Heart left ventricle (tissue), 16 donors: ENCODE data around the gene PEAR1. TPM values are rescaled to one million over a fixed set of nuclear protein-coding genes. Genes with fewer than 3 reads are reported as not detected.

Source experiments
- ATAC-seq, 4 donors: fragments of 200-7000 bp; cut with Tn5 transposase; one replicate each; pipeline ENCODE4 v1.9.1; 2020 to 2022; ENCODE audit warnings: moderate library complexity in 4 of 4, mild to moderate bottlenecking in 3 of 4, moderate number of reproducible peaks in 1 of 4
- DNase-seq, 5 donors: peaks; one replicate each; pipeline ENCODE4 v3.0.0-alpha.2; 2020
- H3K27ac ChIP-seq, 12 donors: fragments of 200-600 bp; sonication (generic) in 4 of 12; one replicate each; pipeline versions ENCODE4 v1.5.0 to v1.8.0; 2016 to 2022; ENCODE audit warnings: mild to moderate bottlenecking in 2 of 12
- H3K27me3 ChIP-seq, 9 donors: fragments of 200-600 bp; sonication (generic) in 2 of 9; one replicate each; pipeline versions ENCODE4 v1.5.1 to v1.8.0; 2016 to 2022; ENCODE audit warnings: mild to moderate bottlenecking in 3 of 9
- H3K36me3 ChIP-seq, 9 donors: fragments of 200-600 bp; sonication (generic) in 2 of 9; one replicate each; pipeline versions ENCODE4 v1.5.0 to v1.8.0; 2018 to 2022; ENCODE audit warnings: mild to moderate bottlenecking in 2 of 9
- H3K4me1 ChIP-seq, 12 donors: fragments of 200-600 bp; sonication (generic) in 4 of 12; one replicate each; pipeline versions ENCODE4 v1.5.0 to v1.8.0; 2016 to 2022; ENCODE audit warnings: mild to moderate bottlenecking in 3 of 12
- H3K4me3 ChIP-seq, 12 donors: fragments of 200-600 bp; sonication (generic) in 4 of 12; one replicate each; pipeline versions ENCODE4 v1.5.0 to v1.8.0; 2017 to 2022; ENCODE audit warnings: mild to moderate bottlenecking in 9 of 12, moderate library complexity in 4 of 12
- H3K9me3 ChIP-seq, 12 donors: fragments of 200-600 bp; sonication (generic) in 4 of 12; one replicate each; pipeline versions ENCODE4 v1.5.0 to v1.8.0; 2016 to 2022; ENCODE audit warnings: mild to moderate bottlenecking in 1 of 12
- CTCF ChIP-seq, 12 donors: fragments of 200-600 bp; sonication (generic) in 4 of 12; IDR thresholded peaks; one replicate each; pipeline versions ENCODE4 v1.5.0 to v1.8.0; 2018 to 2022; ENCODE audit warnings: antibody characterized with exemption in 12 of 12, mild to moderate bottlenecking in 5 of 12
- POLR2A ChIP-seq, 2 donors: fragments of 450-650 bp; IDR thresholded peaks; one replicate each; pipeline ENCODE4 v1.6.1; 2017; ENCODE audit warnings: antibody characterized with exemption in 2 of 2, mild to moderate bottlenecking in 2 of 2, moderate library complexity in 2 of 2
- whole genome bisulfite sequencing, 4 donors: extraction: QIAGEN DNeasy Blood & Tissue Kit in 2 of 4; methylation state at CpG; one replicate each; pipeline versions ENCODE4 v1.1.5 to v1.1.7; 2013 to 2018; 5-methylcytosine and 5-hydroxymethylcytosine counted together
- intact Hi-C, 10 donors: fragments of 100-400 bp; cut with DNase I; formaldehyde crosslinking; loops; one replicate each; pipeline versions ENCODE4 v1.11.1 to v1.14.2; 2022
- polyA plus RNA-seq, 2 donors: library from polyadenylated mRNA; stranded (reverse); fragments of 200-250 nt; gene quantifications; one replicate each; pipeline ENCODE4 v1.2.3, GENCODE V29; 2013
- total RNA-seq, 9 donors: library from RNA; depleted of rRNA in 2 of 9; stranded (reverse); fragments of >200 nt in 2 of 9; fragmentation: NEBNext Ultra II Directional in 3 of 9; extraction: Animal tissue kit (Norgen Biotek cat#: 25700) in 3 of 9; gene quantifications; one replicate each; pipeline versions ENCODE4 v1.1.0 to v1.2.4, GENCODE V29; 2016 to 2023
- donor health status: ischemic (EF 13 %, LVEDD 7.1; RV severe dilation, severe dysfunction).
- donor health status: healthy with polysubstance abuse.
- donor health status: DM: no; HTN: yes; CAD: no.
- donor health status: DM: no; HTN: no; CAD: no.
- donor health status: ischemic (EF 25% LVEDD 6.9; RV normal size, moderate dysfunction).
- donor health status: ischemic (EF 25% LVEDD 5.7; RV mildly dilated, moderate dysfunction).
- donor health status: healthy.
- donor health status: DM: yes; HTN: yes; CAD: no.
- donor health status: ischemic (EF 35%, LVEDD 5.7; RV mildly dilated, moderate dysfunction).
- donor health status: nonischemic (EF 11% LVEDD 7.7; RV severe dilation, severe dysfunction).
- donor health status: DM: yes; HTN: yes; CAD: no.
- donor health status: PGD.
- donor health status: ischemic (EF 29% LVEDD 5.4; RV normal size, mild dysfunction).
- donor health status: nonischemic (EF 23%, LVEDD 6.1; RV moderate dilation, normal function).

Gene PEAR1
- total and polyA plus RNA-seq, 11 donors: 4.1 to 14.7 (median 7.1) TPM

GRCh38 chr1:156899956-156900718 lies 6.6 kb downstream of the PEAR1 start:
- Histone ChIP-seq H3K4me3 (no peak overlapping the region), H3K36me3 (peaks cover 0 to 9% (median 0%) of the 10 kb centered on the region in 9 donors), H3K4me1 (peaks cover 3 to 100% (median 84%) of the 10 kb centered on the region in 12 donors), H3K27ac (peak overlapping the region in 4 of 12 donors; percentile 40 to 99 (median 88)), H3K9me3 (no peaks in the 10 kb centered on the region), H3K27me3 (peaks cover 0 to 3% (median 0%) of the 10 kb centered on the region in 9 donors)
- no peak for TF ChIP-seq CTCF (IDR thresholded peaks at IDR 0.05)
- no peak for TF ChIP-seq POLR2A (IDR thresholded peaks at IDR 0.05)
- intact Hi-C loops: loop anchor here in 1 of 10 donors (10.0 kb wide), 1 partner anchor 215 kb away; no protein-coding TSS in a partner anchor
- ATAC-seq (no peak), DNase-seq (peak in 1 of 5 donors; percentile 63)
- 50 to 54% (median 53%) methylated on average over 12 of the region's 12 CpGs for WGBS, 4 donors

GRCh38 chr1:156900896-156901589 lies 7.5 kb downstream of the PEAR1 start:
- Histone ChIP-seq H3K27me3 (no peaks in the 10 kb centered on the region), H3K36me3 (peaks cover 0 to 15% (median 0%) of the 10 kb centered on the region in 9 donors), H3K27ac (peak overlapping the region in 7 of 12 donors; percentile 16 to 51 (median 40)), H3K9me3 (no peaks in the 10 kb centered on the region), H3K4me1 (peaks cover 3 to 99% (median 76%) of the 10 kb centered on the region in 12 donors), H3K4me3 (no peak overlapping the region)
- intact Hi-C loops: no loop called here
- DNase-seq (peak in 1 of 5 donors; percentile 56), ATAC-seq (no peak)
- 38 to 57% (median 48%) methylated on average over 6 of the region's 6 CpGs for WGBS, 4 donors
- TF ChIP-seq CTCF (IDR thresholded peaks at IDR 0.05): no peak
- TF ChIP-seq POLR2A (IDR thresholded peaks at IDR 0.05): no peak

- 82 to 88% (median 87%) methylated on average over 4 of the region's 4 CpGs for WGBS, 4 donors
- peaks cover 3 to 94% (median 72%) of the 10 kb centered on the region in 12 donors for H3K4me1 ChIP-seq
- no peak for TF ChIP-seq POLR2A (IDR thresholded peaks at IDR 0.05)
- no peak for TF ChIP-seq CTCF (IDR thresholded peaks at IDR 0.05)
- H3K9me3 ChIP-seq: no peaks in the 10 kb centered on the region
- intact Hi-C loops: no loop called here
- DNase-seq: peak in 1 of 5 donors; percentile 7
- H3K36me3 ChIP-seq: peaks cover 0 to 20% (median 4%) of the 10 kb centered on the region in 9 donors
- no peaks in the 10 kb centered on the region for H3K27me3 ChIP-seq
- no peak overlapping the region for H3K4me3 ChIP-seq
- peak overlapping the region in 8 of 12 donors; percentile 16 to 51 (median 36) for H3K27ac ChIP-seq
- no peak for ATAC-seq
Observed at GRCh38 chr1:156901590-156901900, 8.0 kb downstream of the PEAR1 start.
